SK-N-SH (cell line): ENCODE measurements around the gene DPYSL5. TPM values are rescaled to one million over a fixed set of nuclear protein-coding genes. Genes with fewer than 3 reads are reported as not detected.
"Not testable (repeated sequence)": the region's sequence is repeated elsewhere in the genome, so short reads cannot be mapped to it uniquely, and the experiment has no call there.

Source experiments
- CTCF ChIA-PET: fragments of 300-600, 350-600 bp; formaldehyde crosslinking; extraction: SDS; loops from one replicate; lab custom pipeline; 2021; lab: Yijun Ruan, JAX
- POLR2A ChIA-PET: fragments of 350-600 bp; sonication (Branson Sonifier 250); formaldehyde crosslinking; extraction: SDS; loops from one replicate; lab custom pipeline; 2020; ENCODE audit warnings: antibody characterized with exemption, inconsistent platforms; lab: Yijun Ruan, JAX
- DNase-seq: peaks from one replicate; pipeline ENCODE4 v3.0.0; 2012
- H2AFZ ChIP-seq: fragments of 200-600 bp; sonication (generic); 2 replicates; pipeline ENCODE4 v1.8.1; 2016; ENCODE audit warnings: antibody characterized with exemption, mild to moderate bottlenecking, low read depth
- H3F3A ChIP-seq: fragments of 200-600 bp; sonication (generic); replicated peaks from 2 replicates; pipeline ENCODE3; 2016; ENCODE audit warnings: antibody characterized with exemption, mild to moderate bottlenecking; ENCODE audit not compliant: insufficient read depth
- H3K27ac ChIP-seq, 2 experiments: fragments of 200-500 bp in 1 of 2; fragments of 200-600 bp in 1 of 2; sonication (Bioruptor generic) in 1 of 2; sonication (generic), shearing (Covaris generic) in 1 of 2; 2 replicates each; pipeline versions ENCODE4 v1.5.1 to v1.6.1; 2014 to 2016; ENCODE audit warnings: low read depth in 2 of 2, inconsistent platforms in 1 of 2, low read length in 1 of 2, mild to moderate bottlenecking in 1 of 2, mixed read lengths in 1 of 2
- H3K27me3 ChIP-seq: fragments of 200-600 bp; sonication (generic), shearing (Covaris generic); 2 replicates; pipeline ENCODE4 v1.6.1; 2016; ENCODE audit warnings: mixed run types; ENCODE audit not compliant: insufficient read depth
- H3K36me3 ChIP-seq, 2 experiments: fragments of 200-500 bp in 1 of 2; fragments of 200-600 bp in 1 of 2; sonication (Bioruptor generic) in 1 of 2; sonication (generic) in 1 of 2; replicated peaks in 1 of 2; 2 replicates each; pipeline versions ENCODE3 to v1.5.1; 2014 to 2016; ENCODE audit warnings: low read length in 1 of 2, mild to moderate bottlenecking in 1 of 2; ENCODE audit not compliant: insufficient read depth in 2 of 2, control insufficient read depth in 1 of 2
- H3K4me1 ChIP-seq, 2 experiments: fragments of 200-500 bp in 1 of 2; fragments of 200-600 bp in 1 of 2; sonication (Bioruptor generic) in 1 of 2; sonication (generic), shearing (Covaris generic) in 1 of 2; 2 replicates each; pipeline versions ENCODE4 v1.5.1 to v1.6.1; 2014 to 2016; ENCODE audit warnings: low read depth in 1 of 2, low read length in 1 of 2, mixed run types in 1 of 2; ENCODE audit not compliant: insufficient read depth in 2 of 2, control insufficient read depth in 1 of 2
- H3K4me2 ChIP-seq: fragments of 200-600 bp; sonication (generic), shearing (Covaris generic); 2 replicates; pipeline ENCODE4 v1.6.1; 2017; ENCODE audit warnings: mixed run types
- H3K4me3 ChIP-seq, 2 experiments: fragments of 200-500 bp in 1 of 2; fragments of 200-600 bp in 1 of 2; sonication (Bioruptor generic) in 1 of 2; sonication (generic), shearing (Covaris generic) in 1 of 2; 2 replicates each; pipeline versions ENCODE4 v1.5.1 to v1.8.1; 2014 to 2016; ENCODE audit warnings: low read depth in 2 of 2, inconsistent platforms in 1 of 2, low read length in 1 of 2, mild to moderate bottlenecking in 1 of 2, mixed read lengths in 1 of 2, moderate library complexity in 1 of 2
- H3K79me2 ChIP-seq: fragments of 200-600 bp; sonication (generic); 2 replicates; pipeline ENCODE4 v1.8.1; 2017; ENCODE audit warnings: mild to moderate bottlenecking; ENCODE audit not compliant: insufficient read depth
- H3K9ac ChIP-seq: fragments of 200-600 bp; sonication (generic); 2 replicates; pipeline ENCODE4 v1.6.1; 2017; ENCODE audit warnings: mixed run types
- H3K9me2 ChIP-seq: fragments of 200-600 bp; sonication (generic); 2 replicates; pipeline ENCODE4 v1.6.1; 2017; ENCODE audit warnings: mixed run types
- H3K9me3 ChIP-seq: fragments of 200-600 bp; sonication (generic); 2 replicates; pipeline ENCODE4 v1.6.1; 2017; ENCODE audit warnings: mixed run types, mild to moderate bottlenecking, moderate library complexity
- H4K20me1 ChIP-seq: fragments of 200-600 bp; sonication (generic); 2 replicates; pipeline ENCODE4 v1.6.1; 2017; ENCODE audit warnings: mild to moderate bottlenecking, mixed run types; ENCODE audit not compliant: insufficient read depth
- ELF1 ChIP-seq: IDR thresholded peaks from 2 replicates; pipeline ENCODE4 v1.4.0; 2012
- EZH2phosphoT487 ChIP-seq: fragments of 200-600 bp; sonication (generic); IDR thresholded peaks from 2 replicates; pipeline ENCODE4 v1.6.1; 2017; ENCODE audit warnings: low read depth, mixed run types, mild to moderate bottlenecking, antibody characterized with exemption, moderate library complexity, borderline replicate concordance
- FOSL2 ChIP-seq: IDR thresholded peaks from 2 replicates; pipeline ENCODE4 v1.4.0; 2012; ENCODE audit warnings: low read depth, mild to moderate bottlenecking, moderate library complexity, borderline replicate concordance
- GABPA ChIP-seq: IDR thresholded peaks from 2 replicates; pipeline ENCODE4 v1.4.0; 2012; ENCODE audit warnings: low read depth, mild to moderate bottlenecking
- MEF2A ChIP-seq: IDR thresholded peaks from 2 replicates; pipeline ENCODE4 v1.4.0; 2012; ENCODE audit warnings: low read depth, borderline replicate concordance
- NFIC ChIP-seq: IDR thresholded peaks from 2 replicates; pipeline ENCODE4 v1.4.0; 2012; ENCODE audit warnings: borderline replicate concordance
- POLR2AphosphoS5 ChIP-seq: IDR thresholded peaks from 2 replicates; pipeline ENCODE4 v1.6.1; 2012; ENCODE audit warnings: low read depth, low read length
- RAD21 ChIP-seq: IDR thresholded peaks from 2 replicates; pipeline ENCODE4 v1.6.1; 2012; ENCODE audit warnings: mild to moderate bottlenecking, low read length
- YY1 ChIP-seq: IDR thresholded peaks from 2 replicates; pipeline ENCODE4 v1.4.0; 2012; ENCODE audit warnings: low read depth, mild to moderate bottlenecking
- WGBS: methylation state at CpG from one replicate; pipeline ENCODE4 v1.1.6; 2017; ENCODE audit warnings: low lambda C conversion rate; 5-methylcytosine and 5-hydroxymethylcytosine counted together
- polyA plus RNA-seq, 3 experiments: library from polyadenylated mRNA; depleted of rRNA; stranded (reverse); fragments of >200 nt; gene quantifications; 2 replicates each; pipeline ENCODE4 v1.2.3, GENCODE V29; 2012
- TF ChIP-seq, protein P1 (sequence below): fragments of 200-600 bp; sonication (generic); IDR thresholded peaks from 2 replicates; pipeline ENCODE4 v1.6.1; 2017; ENCODE audit warnings: antibody characterized with exemption, mild to moderate bottlenecking, moderate library complexity
- TF ChIP-seq, protein P2 (sequence below): fragments of 150-350 bp; IDR thresholded peaks from 2 replicates; pipeline ENCODE4 v1.6.1; 2017; ENCODE audit warnings: antibody characterized with exemption, low read length, low read depth, borderline replicate concordance
- TF ChIP-seq, protein P3 (sequence below): IDR thresholded peaks from 2 replicates; pipeline ENCODE4 v1.4.0; 2012; ENCODE audit warnings: low read depth
- TF ChIP-seq, protein P4 (sequence below): IDR thresholded peaks from 2 replicates; pipeline ENCODE4 v1.4.0; 2012; ENCODE audit warnings: low read depth, borderline replicate concordance

DPYSL5 gene
- polyA plus RNA-seq, 1 of the 3 experiments (the other 2 are of a cell fraction): 0.79 TPM

DNA sequence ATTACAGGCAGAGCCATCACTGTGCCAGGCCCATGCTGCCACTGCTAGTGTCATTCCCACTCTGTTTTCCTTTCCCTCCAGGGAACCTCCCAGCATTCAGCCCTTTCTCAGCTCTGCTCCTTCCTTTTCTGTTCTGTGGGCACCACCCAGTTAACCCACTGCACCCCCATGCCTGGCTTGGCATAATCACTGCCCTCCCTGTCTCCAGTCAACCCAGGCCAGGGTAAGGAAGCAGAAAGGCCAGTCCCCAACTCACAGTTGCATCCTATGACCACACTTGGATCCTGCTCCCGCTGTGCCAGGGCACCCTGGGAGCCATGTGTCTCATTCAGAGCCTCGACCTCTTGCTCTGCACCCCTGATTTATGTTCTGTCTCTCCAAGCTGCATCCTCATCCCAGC, 32.2 kb downstream of the DPYSL5 start:
- Histone ChIP-seq H2AFZ (no peak overlapping the region), H3K36me3 (no peaks in the 10 kb centered on the region), H3K4me2 (no peak overlapping the region), H3K9me2 (no peaks in the 10 kb centered on the region), H3K9me3 (no peaks in the 10 kb centered on the region), H3K4me1 (no peaks in the 10 kb centered on the region; a peak in 1 of 4 replicates)
- 30% methylated on average over 2 of the region's 2 CpGs for WGBS
- no peak for TF ChIP-seq YY1
- TF ChIP-seq MEF2A: no peak
- TF ChIP-seq, protein P1, sequence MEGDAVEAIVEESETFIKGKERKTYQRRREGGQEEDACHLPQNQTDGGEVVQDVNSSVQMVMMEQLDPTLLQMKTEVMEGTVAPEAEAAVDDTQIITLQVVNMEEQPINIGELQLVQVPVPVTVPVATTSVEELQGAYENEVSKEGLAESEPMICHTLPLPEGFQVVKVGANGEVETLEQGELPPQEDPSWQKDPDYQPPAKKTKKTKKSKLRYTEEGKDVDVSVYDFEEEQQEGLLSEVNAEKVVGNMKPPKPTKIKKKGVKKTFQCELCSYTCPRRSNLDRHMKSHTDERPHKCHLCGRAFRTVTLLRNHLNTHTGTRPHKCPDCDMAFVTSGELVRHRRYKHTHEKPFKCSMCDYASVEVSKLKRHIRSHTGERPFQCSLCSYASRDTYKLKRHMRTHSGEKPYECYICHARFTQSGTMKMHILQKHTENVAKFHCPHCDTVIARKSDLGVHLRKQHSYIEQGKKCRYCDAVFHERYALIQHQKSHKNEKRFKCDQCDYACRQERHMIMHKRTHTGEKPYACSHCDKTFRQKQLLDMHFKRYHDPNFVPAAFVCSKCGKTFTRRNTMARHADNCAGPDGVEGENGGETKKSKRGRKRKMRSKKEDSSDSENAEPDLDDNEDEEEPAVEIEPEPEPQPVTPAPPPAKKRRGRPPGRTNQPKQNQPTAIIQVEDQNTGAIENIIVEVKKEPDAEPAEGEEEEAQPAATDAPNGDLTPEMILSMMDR: no peak
- TF ChIP-seq, protein P2, sequence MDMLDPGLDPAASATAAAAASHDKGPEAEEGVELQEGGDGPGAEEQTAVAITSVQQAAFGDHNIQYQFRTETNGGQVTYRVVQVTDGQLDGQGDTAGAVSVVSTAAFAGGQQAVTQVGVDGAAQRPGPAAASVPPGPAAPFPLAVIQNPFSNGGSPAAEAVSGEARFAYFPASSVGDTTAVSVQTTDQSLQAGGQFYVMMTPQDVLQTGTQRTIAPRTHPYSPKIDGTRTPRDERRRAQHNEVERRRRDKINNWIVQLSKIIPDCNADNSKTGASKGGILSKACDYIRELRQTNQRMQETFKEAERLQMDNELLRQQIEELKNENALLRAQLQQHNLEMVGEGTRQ: no peak
- TF ChIP-seq, protein P3, sequence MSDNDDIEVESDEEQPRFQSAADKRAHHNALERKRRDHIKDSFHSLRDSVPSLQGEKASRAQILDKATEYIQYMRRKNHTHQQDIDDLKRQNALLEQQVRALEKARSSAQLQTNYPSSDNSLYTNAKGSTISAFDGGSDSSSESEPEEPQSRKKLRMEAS: no peak
- TF ChIP-seq, all 33 proteins: peak for 0
- no peak overlapping the region for H3K9ac ChIP-seq
- ChIA-PET CTCF (interaction anchor here (1.1 to 2.4 kb wide), 5 partner anchors 32 to 63 kb away, joined by 3 to 9 read pairs (median 6); no protein-coding TSS in a partner anchor), POLR2A (no interaction called here)
- H4K20me1 ChIP-seq: no peaks in the 10 kb centered on the region
- H3K79me2 ChIP-seq: no peaks in the 10 kb centered on the region
- DNase-seq: no peak
- peaks cover 30% of the 10 kb centered on the region; the same call in 1 of the 2 replicates for H3K27me3 ChIP-seq
- no peak overlapping the region for H3K4me3 ChIP-seq
- H3K27ac ChIP-seq: no peak overlapping the region
- no peaks in the 10 kb centered on the region for H3F3A ChIP-seq

DNA sequence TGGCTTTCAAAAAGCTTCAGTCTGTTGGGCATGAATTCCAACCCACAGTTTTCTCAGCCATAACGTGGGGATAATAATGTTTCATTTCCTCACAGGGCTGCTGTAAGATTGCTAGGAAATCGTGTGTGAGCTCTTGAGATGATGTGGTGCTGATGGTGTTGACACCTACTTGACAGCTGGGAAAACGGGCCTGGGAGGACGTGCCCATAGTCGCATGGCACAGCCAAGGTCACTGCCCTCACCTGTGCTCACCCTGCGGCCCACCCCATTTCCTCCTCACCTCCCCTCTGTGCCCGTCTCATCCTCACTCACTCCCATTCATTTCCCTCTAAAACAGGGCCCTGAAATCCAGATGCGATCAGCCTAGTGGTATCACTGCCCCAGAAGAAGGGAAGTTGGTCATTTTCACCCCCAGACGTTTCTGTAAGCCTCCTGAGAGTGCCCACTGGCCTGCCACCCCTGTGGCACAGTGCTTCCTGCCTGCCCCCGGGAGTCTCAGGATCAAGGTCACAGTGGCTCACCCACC, 33.0 kb downstream of the DPYSL5 start:
- no peak overlapping the region for H3K9ac ChIP-seq
- H3K9me3 ChIP-seq: no peaks in the 10 kb centered on the region
- no peak overlapping the region for H3K27ac ChIP-seq
- peaks cover 36% of the 10 kb centered on the region; the same call in 1 of the 2 replicates for H3K27me3 ChIP-seq
- no peak overlapping the region for H3K4me3 ChIP-seq
- H3K79me2 ChIP-seq: no peaks in the 10 kb centered on the region
- H2AFZ ChIP-seq: no peak overlapping the region
- ChIA-PET POLR2A (no interaction called here), CTCF (interaction anchor here (0.6 to 1.9 kb wide), 7 partner anchors 20 to 62 kb away, joined by 3 to 7 read pairs (median 4); no protein-coding TSS in a partner anchor)
- no peaks in the 10 kb centered on the region for H3K9me2 ChIP-seq
- WGBS: 51% methylated on average over 10 of the region's 10 CpGs
- no peaks in the 10 kb centered on the region for H4K20me1 ChIP-seq
- TF ChIP-seq NFIC (no peak), FOSL2 (no peak), RAD21 (no peak), ELF1 (no peak), POLR2AphosphoS5 (no peak), EZH2phosphoT487 (no peak), GABPA (no peak)
- TF ChIP-seq, protein P4, sequence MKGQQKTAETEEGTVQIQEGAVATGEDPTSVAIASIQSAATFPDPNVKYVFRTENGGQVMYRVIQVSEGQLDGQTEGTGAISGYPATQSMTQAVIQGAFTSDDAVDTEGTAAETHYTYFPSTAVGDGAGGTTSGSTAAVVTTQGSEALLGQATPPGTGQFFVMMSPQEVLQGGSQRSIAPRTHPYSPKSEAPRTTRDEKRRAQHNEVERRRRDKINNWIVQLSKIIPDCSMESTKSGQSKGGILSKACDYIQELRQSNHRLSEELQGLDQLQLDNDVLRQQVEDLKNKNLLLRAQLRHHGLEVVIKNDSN: no peak
- TF ChIP-seq, protein P3: no peak
- DNase-seq: no peak
- H3K4me1 ChIP-seq: no peaks in the 10 kb centered on the region; a peak in 1 of 4 replicates
- H3F3A ChIP-seq: no peaks in the 10 kb centered on the region
- H3K4me2 ChIP-seq: no peak overlapping the region
- no peaks in the 10 kb centered on the region for H3K36me3 ChIP-seq

DNA sequence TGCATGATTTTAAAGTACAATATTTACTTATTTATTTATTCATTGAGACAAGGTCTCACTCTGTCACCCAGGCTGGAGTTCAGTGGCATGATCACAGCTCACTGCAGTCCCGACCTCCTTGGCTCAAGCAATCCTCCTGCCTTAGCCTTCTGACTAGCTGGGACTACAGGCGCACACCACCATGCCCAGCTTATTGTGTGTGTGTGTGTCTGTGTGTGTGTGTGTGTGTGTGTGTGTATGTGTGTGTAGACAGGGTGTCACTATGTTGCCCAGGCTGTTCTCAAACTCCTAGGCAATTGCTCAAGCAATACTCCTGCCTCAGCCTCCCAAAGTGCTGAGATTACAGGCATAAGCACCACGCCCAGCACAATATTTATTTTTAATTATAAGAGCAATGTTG, 34.3 kb downstream of the DPYSL5 start:
- H3K4me3 ChIP-seq, H4K20me1 ChIP-seq, H3K9me3 ChIP-seq, H3K79me2 ChIP-seq, H3K4me1 ChIP-seq, H3F3A ChIP-seq, H2AFZ ChIP-seq, H3K9ac ChIP-seq, H3K4me2 ChIP-seq, H3K36me3 ChIP-seq, H3K9me2 ChIP-seq, DNase-seq, POLR2A ChIA-PET, H3K27ac ChIP-seq: not testable (repeated sequence)
- H3K27me3 ChIP-seq: peaks cover 38% of the 10 kb centered on the region
- WGBS: 47% methylated on average over 3 of the region's 3 CpGs
- CTCF ChIA-PET: interaction anchor here (2.4 kb wide), 1 partner anchor 41 kb away, joined by 6 read pairs; no protein-coding TSS in a partner anchor
